ENCODE measurements around the gene LYST.
"Not testable (repeated sequence)": the region's sequence is repeated elsewhere in the genome, so short reads cannot be mapped to it uniquely, and the experiment has no call there.

LYST gene

DNA sequence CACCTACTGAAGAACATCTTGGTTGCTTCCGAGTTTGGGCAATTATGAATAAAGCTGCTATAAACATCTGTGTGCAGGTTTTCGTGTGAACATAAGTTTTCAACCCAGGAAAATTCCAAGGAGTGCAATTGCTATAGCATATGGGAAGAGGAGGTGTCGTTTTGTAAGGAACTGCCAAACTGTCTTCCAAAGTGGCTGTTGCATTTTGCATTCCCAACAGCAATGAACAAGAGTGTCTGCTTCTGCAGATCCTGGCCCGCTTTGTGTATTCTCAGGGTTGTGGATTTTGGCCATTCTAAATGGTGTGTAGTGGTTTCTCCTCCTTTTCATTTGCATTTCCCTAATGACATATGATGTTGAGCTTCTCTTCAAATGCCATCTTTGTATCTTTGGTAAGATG lies 240.9 kb downstream of the LYST start:
- DNase-seq, result no peak

DNA sequence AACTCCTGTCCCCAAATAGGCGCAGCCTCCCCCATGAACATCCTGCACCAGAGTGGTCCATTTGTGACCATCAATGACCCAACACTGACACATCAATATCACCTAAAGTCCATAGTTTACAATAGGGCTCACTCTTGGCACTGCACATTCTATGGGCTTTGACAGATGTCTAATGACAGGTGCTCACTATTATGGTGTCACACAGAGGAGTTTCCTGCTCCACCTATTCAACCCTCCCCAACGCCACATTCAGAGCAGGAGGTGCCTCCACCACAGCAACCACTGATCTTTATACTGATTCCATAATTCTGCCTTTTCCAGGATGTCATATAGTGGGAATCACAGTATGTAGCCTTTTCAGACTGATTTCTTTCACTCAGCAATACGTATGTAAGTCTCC lies 241.4 kb downstream of the LYST start:
- DNase-seq, result no peak

DNA sequence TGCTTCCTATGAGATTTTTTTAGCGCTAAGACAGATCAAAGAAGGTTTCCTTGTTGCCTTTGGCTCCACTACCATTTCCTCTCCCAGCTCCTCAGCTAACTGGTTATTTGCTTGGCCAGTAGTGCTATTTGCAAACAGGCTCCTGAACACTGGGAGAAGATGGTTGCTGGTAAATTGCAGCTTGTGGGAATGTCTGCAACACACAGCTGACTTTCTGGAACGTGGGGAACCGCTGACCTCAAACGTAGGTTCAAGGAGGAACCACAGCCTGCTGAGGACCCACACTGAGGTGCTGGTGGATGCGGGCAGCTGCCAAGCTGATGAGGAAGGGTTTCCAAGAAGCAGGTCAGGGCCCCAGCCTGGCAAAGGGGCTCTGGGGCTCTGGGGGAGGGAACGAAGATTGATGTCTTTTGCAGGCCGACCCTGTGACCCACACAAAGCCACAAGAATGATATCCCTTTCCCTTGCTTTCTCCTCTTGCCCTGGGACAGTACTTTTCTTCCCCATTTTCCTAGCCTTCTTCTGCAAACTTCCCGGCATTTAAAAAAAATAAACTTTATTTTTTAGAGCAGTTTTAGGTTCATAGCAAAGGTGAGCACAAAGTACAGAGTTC lies 241.9 kb downstream of the LYST start:
- DNase-seq, result no peak

DNA sequence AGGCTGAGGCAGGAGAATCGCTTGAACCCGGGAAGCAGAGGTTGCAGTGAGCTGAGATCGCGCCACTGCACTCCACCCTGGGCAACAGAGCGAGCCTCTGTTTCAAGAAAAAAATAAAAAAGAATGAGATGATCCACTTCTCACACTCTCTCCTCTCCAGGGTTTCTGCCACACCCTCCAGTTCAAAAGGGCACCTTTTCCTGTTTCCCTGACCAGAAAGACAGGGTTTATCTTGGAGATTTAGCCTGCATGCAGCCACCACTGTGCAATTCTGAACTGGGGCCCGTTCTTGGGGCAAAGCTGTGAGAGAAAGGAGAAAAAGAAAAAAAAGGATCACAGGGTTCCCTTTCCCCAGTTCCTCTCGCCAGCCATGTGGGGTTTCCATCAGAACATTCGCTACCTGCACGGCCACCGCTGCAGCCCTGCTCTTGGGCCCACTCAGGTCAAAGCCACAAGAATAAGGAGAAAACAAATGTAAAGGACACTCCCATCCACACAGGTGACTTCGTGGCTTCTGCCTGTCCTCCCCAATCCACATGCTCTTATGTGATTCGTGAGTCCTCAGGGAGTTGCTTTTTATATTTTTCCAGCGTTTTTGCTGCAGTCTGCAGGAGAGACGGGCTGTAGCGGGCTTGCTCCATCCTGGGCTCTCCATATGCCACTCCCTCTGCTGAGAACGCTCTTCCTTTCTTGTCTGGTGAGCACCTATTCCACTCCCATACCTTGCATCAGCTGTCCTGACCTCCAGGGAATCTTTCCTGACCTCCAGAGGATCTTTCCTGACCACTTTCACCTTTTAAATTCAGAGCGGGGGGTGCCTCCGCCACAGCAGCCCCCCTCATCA lies 243.5 kb downstream of the LYST start:
- DNase-seq, result no peak

DNA sequence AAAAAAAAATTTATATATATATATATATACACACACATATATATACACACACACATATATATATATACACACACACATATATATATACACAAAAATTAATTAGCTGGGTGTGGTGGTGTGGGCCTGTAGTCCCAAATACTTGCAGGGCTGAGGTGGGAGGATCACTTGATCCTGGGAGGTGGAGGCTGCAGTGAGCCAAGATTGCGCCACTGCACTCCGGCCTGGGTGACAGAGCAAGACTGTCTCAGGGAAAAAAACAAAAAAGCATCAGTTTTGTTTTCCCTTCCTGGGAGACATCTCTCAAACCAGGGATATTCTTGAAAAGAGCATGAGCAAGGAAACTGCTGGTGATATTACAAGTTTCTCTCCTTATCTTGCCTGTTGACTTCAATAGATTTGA lies 247.6 kb downstream of the LYST start:
- not testable (repeated sequence) for DNase-seq

DNA sequence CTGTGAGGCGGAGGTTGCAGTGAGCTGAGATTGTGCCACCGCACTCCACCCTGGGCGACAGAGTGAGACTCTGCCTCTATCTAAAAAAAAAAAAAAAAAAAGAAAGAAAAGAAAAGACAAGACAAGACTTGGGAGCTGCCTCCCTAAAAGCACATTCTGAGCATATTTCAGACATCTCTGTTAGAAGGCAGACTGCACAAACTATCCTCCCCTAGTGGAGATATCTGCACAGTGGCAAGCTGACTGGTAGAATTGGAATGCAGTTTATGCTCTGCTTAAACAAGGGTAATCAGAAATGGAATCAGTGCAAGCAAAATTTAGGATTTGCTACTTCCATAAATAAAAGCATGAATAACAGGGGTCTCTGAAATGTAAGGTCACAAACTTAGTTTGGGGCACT lies 248.9 kb downstream of the LYST start:
- no peak for DNase-seq

DNA sequence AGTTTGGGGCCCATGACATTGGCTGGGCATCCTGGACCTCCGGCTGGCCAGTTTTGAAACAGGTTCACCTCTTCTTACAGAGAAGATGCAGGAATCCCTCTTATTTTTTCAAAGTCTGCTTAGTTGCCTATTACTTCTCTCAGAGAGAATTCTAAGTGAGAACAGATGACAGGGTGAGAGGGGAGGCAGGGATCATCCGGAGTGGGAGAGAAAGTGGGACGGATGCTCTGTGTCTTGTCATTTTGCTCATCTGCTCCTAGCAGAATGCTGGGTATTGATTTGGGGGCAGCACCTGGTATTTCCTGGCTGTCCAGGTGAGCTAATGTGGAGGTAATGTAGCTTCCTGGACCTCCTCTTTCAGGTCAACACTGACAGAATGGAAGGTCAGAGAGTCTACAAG lies 249.6 kb downstream of the LYST start:
- no peak for DNase-seq

DNA sequence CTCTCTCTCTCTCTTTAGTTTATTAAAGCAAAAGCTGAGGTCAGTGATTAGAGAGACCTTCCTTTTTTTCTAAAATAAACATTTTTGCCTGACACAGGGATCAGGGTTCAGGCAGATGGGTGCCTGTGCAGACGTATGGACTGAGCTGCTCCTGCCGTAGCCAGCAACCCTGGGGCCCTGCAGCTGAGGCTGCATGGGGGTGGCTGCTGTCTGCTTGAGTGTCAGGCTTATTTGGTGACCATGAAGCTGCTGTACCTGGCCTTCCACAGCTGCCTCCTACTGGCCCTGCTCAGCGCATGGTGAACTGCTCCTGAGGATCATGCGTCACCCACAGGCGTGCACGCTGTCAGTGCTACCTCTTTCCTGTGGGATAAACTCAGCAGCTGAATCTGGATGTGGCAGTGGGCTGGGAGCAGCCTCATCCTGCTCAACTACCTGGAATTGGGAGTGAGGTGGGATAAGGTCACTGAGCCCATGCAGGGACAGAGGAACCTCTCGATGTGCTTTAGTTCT lies 252.2 kb downstream of the LYST start:
- no peak for DNase-seq

DNA sequence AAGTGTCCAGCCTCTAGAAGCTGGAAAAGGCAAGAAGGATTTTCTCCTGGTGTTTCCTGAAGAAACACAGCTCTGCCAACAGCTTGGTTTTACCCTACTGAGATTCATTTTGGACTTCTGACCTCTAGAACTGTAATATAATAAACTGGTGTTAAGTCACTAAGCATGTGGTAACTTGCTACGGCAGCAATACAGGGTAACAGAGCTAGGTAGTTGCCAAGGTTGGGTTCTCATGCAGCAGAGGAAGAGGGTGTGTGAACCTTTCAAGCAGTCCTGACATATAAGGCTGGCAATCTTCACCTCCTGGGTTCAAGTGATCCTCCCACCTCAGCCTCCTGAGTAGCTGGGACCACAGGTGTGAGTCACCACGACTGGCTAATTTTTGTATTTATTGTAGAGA lies 253.1 kb downstream of the LYST start:
- no peak for DNase-seq

DNA sequence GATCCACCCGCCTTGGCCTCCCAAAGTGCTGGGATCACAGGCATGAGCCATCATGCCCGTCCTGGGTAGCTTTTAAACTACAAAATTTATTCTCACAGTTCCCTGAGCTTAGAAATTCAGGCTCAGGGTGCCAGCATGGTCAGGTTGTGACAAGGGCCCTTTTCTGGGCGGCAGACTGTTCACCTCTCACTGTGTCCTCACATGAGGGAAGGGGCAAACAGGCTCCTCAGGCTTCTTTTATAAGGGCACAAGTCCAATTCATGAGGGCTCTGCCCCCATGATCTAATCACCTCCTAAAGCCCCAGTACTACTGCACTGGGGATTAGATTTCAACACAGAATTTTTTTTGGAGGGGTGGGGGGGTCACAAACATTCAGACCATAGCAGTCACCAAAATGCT lies 253.9 kb downstream of the LYST start:
- no peak for DNase-seq

Measured in C1 segment of cervical spinal cord (tissue), 14 donors.